ENCODE data around the gene ITIH3. TPM values are rescaled to one million over a fixed set of nuclear protein-coding genes. Genes with fewer than 3 reads are reported as not detected.

ITIH3 gene
- total and polyA plus RNA-seq, 2 of the 8 experiments (the other 6 are each of a cell fraction or from before 2014, with no cell fraction given), result not detected

DNA sequence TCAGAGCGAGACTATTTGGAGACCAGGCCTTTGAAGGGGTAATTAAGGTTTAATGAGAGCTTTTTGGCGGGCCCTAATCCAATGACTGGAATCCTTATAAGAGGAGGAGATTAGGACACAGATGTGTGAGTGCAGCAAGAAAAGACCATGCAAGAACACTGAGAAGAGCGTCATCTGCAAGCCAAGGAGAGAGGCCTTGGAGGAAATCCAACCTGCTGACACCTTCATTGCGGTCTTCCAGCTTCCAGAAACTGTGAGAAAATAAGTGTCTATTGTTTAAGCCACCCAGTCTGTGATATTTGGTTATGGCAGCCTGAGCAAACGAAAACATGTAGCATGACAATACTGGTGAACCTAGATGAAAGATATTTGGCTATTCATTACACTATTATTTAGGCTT lies 63.3 kb downstream of the ITIH3 start:
- FAIRE-seq, result no peak
- H3K9me3 ChIP-seq (ENCODE audit: insufficient read depth in 2 of 2, low read depth in 1 of 2, low read length in 1 of 2), result no peaks in the 10 kb centered on the region
- no peak overlapping the region for H3K56ac ChIP-seq (replicated peaks; ENCODE audit: insufficient read length, low read depth, low read length)
- no peaks in the 10 kb centered on the region for H3K36me3 ChIP-seq (ENCODE audit: control insufficient read depth in 2 of 4, insufficient read depth in 4 of 4, low read length in 3 of 4)
- H2AFZ ChIP-seq (ENCODE audit: low read length), result no peak overlapping the region
- no peak overlapping the region for H2BK20ac ChIP-seq (ENCODE audit: low read length)
- H3K4me3 ChIP-seq (ENCODE audit: extremely low read depth in 1 of 4, insufficient read depth in 2 of 4, low read depth in 3 of 4, low read length in 4 of 4), result no peak overlapping the region
- H3K23ac ChIP-seq (ENCODE audit: insufficient read length), result no peak overlapping the region
- H3K79me1 ChIP-seq (ENCODE audit: low read depth, low read length), result no peaks in the 10 kb centered on the region
- H2BK5ac ChIP-seq (ENCODE audit: low read depth, low read length), result no peak overlapping the region
- no peak overlapping the region for H3K4me2 ChIP-seq (ENCODE audit: insufficient read depth in 1 of 2, low read depth in 2 of 2, low read length in 2 of 2)
- no peaks in the 10 kb centered on the region for H3K23me2 ChIP-seq (ENCODE audit: low read depth, low read length)
- no peak overlapping the region for H2BK120ac ChIP-seq (replicated peaks; ENCODE audit: low read depth, low read length)
- H3K27ac ChIP-seq (ENCODE audit: low read depth, low read length), result no peak overlapping the region
- H3K79me2 ChIP-seq (ENCODE audit: control insufficient read depth in 1 of 2, insufficient read depth in 2 of 2, low read length in 2 of 2), result no peaks in the 10 kb centered on the region
- no peak overlapping the region for H3K4ac ChIP-seq (replicated peaks; ENCODE audit: insufficient read length, low read depth, low read length)
- H3K27me3 ChIP-seq (replicated peaks in 1 of 4; ENCODE audit: control insufficient read depth in 3 of 4, extremely low read depth in 1 of 4, insufficient read depth in 3 of 4, low read length in 3 of 4), result no peaks in the 10 kb centered on the region
- H3K14ac ChIP-seq (ENCODE audit: insufficient read length), result no peak overlapping the region
- CTCF ChIA-PET (ENCODE audit: partially characterized antibody), result interaction anchor here (0.9 to 2.2 kb wide), 4 partner anchors 9 to 77 kb away, joined by 3 to 6 read pairs (median 4); no protein-coding TSS in a partner anchor
- no peak overlapping the region for H4K91ac ChIP-seq (replicated peaks; ENCODE audit: insufficient read length, low read length)
- no peak overlapping the region for H2BK12ac ChIP-seq (ENCODE audit: low read depth, low read length)
- TF ChIP-seq MAFK (IDR thresholded peaks at IDR 0.05; ENCODE audit: low read depth, low read length), result no peak
- TF ChIP-seq BACH1 (IDR thresholded peaks at IDR 0.05; ENCODE audit: low read length), result no peak
- H4K5ac ChIP-seq (ENCODE audit: insufficient read length, low read depth, low read length), result no peak overlapping the region
- no peak for DNase-seq (ENCODE audit: low read depth in 1 of 2, low spot score in 2 of 2)
- H3K18ac ChIP-seq (ENCODE audit: extremely low read depth, low read length), result no peak overlapping the region
- POLR2A ChIA-PET (ENCODE audit: partially characterized antibody), result no interaction called here
- WGBS, 2 experiments (ENCODE audit: extremely low coverage in 1 of 2, insufficient coverage in 1 of 2, insufficient read length in 1 of 2, insufficient replicate concordance in 2 of 2, low coverage in 1 of 2, low lambda C conversion rate in 2 of 2, missing lambda C conversion rate in 1 of 2), result 89% methylated on average over 5 of the region's 5 CpGs; no CpG with 5 or more reads in 1 of the 2 experiments
- H4K8ac ChIP-seq (ENCODE audit: extremely low read depth, insufficient read depth, low read length), result no peak overlapping the region
- no peak overlapping the region for H2BK15ac ChIP-seq (ENCODE audit: low read length)
- no peak overlapping the region for H2AK5ac ChIP-seq (ENCODE audit: low read depth, low read length)
- no peak overlapping the region for H3K9ac ChIP-seq (replicated peaks in 1 of 4; ENCODE audit: extremely low read depth in 1 of 4, low read depth in 3 of 4, low read length in 3 of 4)
- H3K4me1 ChIP-seq (replicated peaks in 1 of 4; ENCODE audit: control insufficient read depth in 3 of 4, insufficient read depth in 4 of 4, low read length in 3 of 4), result no peaks in the 10 kb centered on the region
- peaks cover 0 to 6% of the 10 kb centered on the region in 2 experiments for H4K20me1 ChIP-seq (replicated peaks in 1 of 2; ENCODE audit: control insufficient read depth in 1 of 2, insufficient read depth in 2 of 2, low read length in 2 of 2)

Small RNAs within 50 kb of the gene (microRNA-seq; reads per million reads assigned to microRNA genes)
- 0 reads per million in 2 experiments for gene MIR8064 (ENCODE audit: borderline microRNAs expressed in 2 of 2, borderline number of aligned reads in 2 of 2, borderline replicate concordance in 1 of 2)

Small RNAs within 50 kb of the gene (small RNA-seq; reads per million reads assigned to genes)
- gene MIR8064 (ENCODE audit: insufficient read depth), result not detected
- gene MUSTN1 (ENCODE audit: insufficient read depth), result not detected

Other genes with a start within 250 kb of the ITIH3 start
- 65.8 and 65.9 TPM in 2 replicates for gene PBRM1, start 108.9 kb upstream of the ITIH3 start, total RNA-seq (2021; fragmentation: NEBNext Ultra II Directional; extraction: Animal tissue kit (Norgen Biotek cat#: 25700))
- gene PBRM1, start 108.9 kb upstream of the ITIH3 start, polyA plus RNA-seq (2011; rRNA removed), result 17.0 and 19.3 TPM in 2 replicates
- 174 and 184 TPM in 2 replicates for gene GNL3, start 108.8 kb upstream of the ITIH3 start, total RNA-seq (2021; fragmentation: NEBNext Ultra II Directional; extraction: Animal tissue kit (Norgen Biotek cat#: 25700))
- 35.7 and 45.5 TPM in 2 replicates for gene GNL3, start 108.8 kb upstream of the ITIH3 start, polyA plus RNA-seq (2011; rRNA removed)
- 33.6 and 33.8 TPM in 2 replicates for gene GLT8D1, start 89.0 kb upstream of the ITIH3 start, total RNA-seq (2021; fragmentation: NEBNext Ultra II Directional; extraction: Animal tissue kit (Norgen Biotek cat#: 25700))
- 23.2 and 29.0 TPM in 2 replicates for gene GLT8D1, start 89.0 kb upstream of the ITIH3 start, polyA plus RNA-seq (2011; rRNA removed)
- 102 and 104 TPM in 2 replicates for gene SPCS1, start 88.7 kb upstream of the ITIH3 start, total RNA-seq (2021; fragmentation: NEBNext Ultra II Directional; extraction: Animal tissue kit (Norgen Biotek cat#: 25700))
- gene SPCS1, start 88.7 kb upstream of the ITIH3 start, polyA plus RNA-seq (2011; rRNA removed), result 185 and 191 TPM in 2 replicates
- 39.5 and 40.0 TPM in 2 replicates for gene NEK4, start 23.9 kb upstream of the ITIH3 start, total RNA-seq (2021; fragmentation: NEBNext Ultra II Directional; extraction: Animal tissue kit (Norgen Biotek cat#: 25700))
- gene NEK4, start 23.9 kb upstream of the ITIH3 start, polyA plus RNA-seq (2011; rRNA removed), result 6.0 and 7.5 TPM in 2 replicates
- gene ITIH1, start 17.2 kb upstream of the ITIH3 start, total RNA-seq (2021; fragmentation: NEBNext Ultra II Directional; extraction: Animal tissue kit (Norgen Biotek cat#: 25700)), result not detected in 2 replicates
- not detected in 2 replicates for gene ITIH1, start 17.2 kb upstream of the ITIH3 start, polyA plus RNA-seq (2011; rRNA removed)
- gene ITIH4, start 35.9 kb downstream of the ITIH3 start, total RNA-seq (2021; fragmentation: NEBNext Ultra II Directional; extraction: Animal tissue kit (Norgen Biotek cat#: 25700)), result 0.78 and 3.7 TPM in 2 replicates
- 3.2 and 3.4 TPM in 2 replicates for gene ITIH4, start 35.9 kb downstream of the ITIH3 start, polyA plus RNA-seq (2011; rRNA removed)
- gene MUSTN1, start 40.2 kb downstream of the ITIH3 start, total RNA-seq (2021; fragmentation: NEBNext Ultra II Directional; extraction: Animal tissue kit (Norgen Biotek cat#: 25700)), result 0.84 and 2.4 TPM in 2 replicates
- 1.1 and 3.0 TPM in 2 replicates for gene MUSTN1, start 40.2 kb downstream of the ITIH3 start, polyA plus RNA-seq (2011; rRNA removed)
- gene STIMATE, start 102.8 kb downstream of the ITIH3 start, total RNA-seq (2021; fragmentation: NEBNext Ultra II Directional; extraction: Animal tissue kit (Norgen Biotek cat#: 25700)), result 22.1 and 23.0 TPM in 2 replicates
- gene STIMATE, start 102.8 kb downstream of the ITIH3 start, polyA plus RNA-seq (2011; rRNA removed), result 17.5 and 33.0 TPM in 2 replicates